ENCODE measurements around the gene GPRC5A.

GRCh38 chr12:12872934-12873275 lies 18.5 kb upstream of the GPRC5A start:
- TF ChIP-seq, protein P1, sequence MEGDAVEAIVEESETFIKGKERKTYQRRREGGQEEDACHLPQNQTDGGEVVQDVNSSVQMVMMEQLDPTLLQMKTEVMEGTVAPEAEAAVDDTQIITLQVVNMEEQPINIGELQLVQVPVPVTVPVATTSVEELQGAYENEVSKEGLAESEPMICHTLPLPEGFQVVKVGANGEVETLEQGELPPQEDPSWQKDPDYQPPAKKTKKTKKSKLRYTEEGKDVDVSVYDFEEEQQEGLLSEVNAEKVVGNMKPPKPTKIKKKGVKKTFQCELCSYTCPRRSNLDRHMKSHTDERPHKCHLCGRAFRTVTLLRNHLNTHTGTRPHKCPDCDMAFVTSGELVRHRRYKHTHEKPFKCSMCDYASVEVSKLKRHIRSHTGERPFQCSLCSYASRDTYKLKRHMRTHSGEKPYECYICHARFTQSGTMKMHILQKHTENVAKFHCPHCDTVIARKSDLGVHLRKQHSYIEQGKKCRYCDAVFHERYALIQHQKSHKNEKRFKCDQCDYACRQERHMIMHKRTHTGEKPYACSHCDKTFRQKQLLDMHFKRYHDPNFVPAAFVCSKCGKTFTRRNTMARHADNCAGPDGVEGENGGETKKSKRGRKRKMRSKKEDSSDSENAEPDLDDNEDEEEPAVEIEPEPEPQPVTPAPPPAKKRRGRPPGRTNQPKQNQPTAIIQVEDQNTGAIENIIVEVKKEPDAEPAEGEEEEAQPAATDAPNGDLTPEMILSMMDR (IDR thresholded peaks at IDR 0.05; ENCODE audit: low read depth, low read length): no peak
- no peak for TF ChIP-seq EZH2phosphoT487 (IDR thresholded peaks at IDR 0.05; ENCODE audit: low read depth)
